Measurements from ENCODE around the gene ADAMTSL3.

The ADAMTSL3 gene

GRCh38 chr15:83982748-83983147 lies 328.8 kb downstream of the ADAMTSL3 start:
- H3K9ac ChIP-seq: no peak overlapping the region
- H3K4me3 ChIP-seq (ENCODE audit: low read depth, low read length): no peak overlapping the region
- H3K79me2 ChIP-seq: no peaks in the 10 kb centered on the region
- H3K9me3 ChIP-seq (ENCODE audit: control insufficient read depth, low read length): no peaks in the 10 kb centered on the region
- H3K27me3 ChIP-seq (ENCODE audit: control insufficient read depth, insufficient read depth, low read length): no peaks in the 10 kb centered on the region
- no peaks in the 10 kb centered on the region for H3K36me3 ChIP-seq (ENCODE audit: control insufficient read depth, insufficient read depth, low read length)
- H3K4me1 ChIP-seq: no peaks in the 10 kb centered on the region
- no peak overlapping the region for H2AFZ ChIP-seq
- H3K27ac ChIP-seq: no peak overlapping the region
- TF ChIP-seq CTCF (IDR thresholded peaks at IDR 0.05): no peak
- no peak overlapping the region for H3K4me2 ChIP-seq (ENCODE audit: low read length)

- Histone ChIP-seq H3K79me2 (no peaks in the 10 kb centered on the region), H3K9ac (no peak overlapping the region), H3K27me3 (ENCODE audit: control insufficient read depth, insufficient read depth, low read length) (no peaks in the 10 kb centered on the region), H3K27ac (no peak overlapping the region), H3K4me1 (no peaks in the 10 kb centered on the region), H2AFZ (no peak overlapping the region), H3K4me2 (ENCODE audit: low read length) (no peak overlapping the region), H3K9me3 (ENCODE audit: control insufficient read depth, low read length) (no peaks in the 10 kb centered on the region), H3K36me3 (ENCODE audit: control insufficient read depth, insufficient read depth, low read length) (no peaks in the 10 kb centered on the region), H3K4me3 (ENCODE audit: low read depth, low read length) (no peak overlapping the region)
- no peak for TF ChIP-seq CTCF (IDR thresholded peaks at IDR 0.05)
Measured at GRCh38 chr15:83983634-83984458, 329.9 kb downstream of the ADAMTSL3 start.

GRCh38 chr15:83984601-83985000 lies 330.7 kb downstream of the ADAMTSL3 start:
- H3K4me2 ChIP-seq (ENCODE audit: low read length): no peak overlapping the region
- no peak overlapping the region for H3K27ac ChIP-seq
- no peaks in the 10 kb centered on the region for H3K36me3 ChIP-seq (ENCODE audit: control insufficient read depth, insufficient read depth, low read length)
- no peak for TF ChIP-seq CTCF (IDR thresholded peaks at IDR 0.05)
- H3K27me3 ChIP-seq (ENCODE audit: control insufficient read depth, insufficient read depth, low read length): no peaks in the 10 kb centered on the region
- no peaks in the 10 kb centered on the region for H3K79me2 ChIP-seq
- no peaks in the 10 kb centered on the region for H3K9me3 ChIP-seq (ENCODE audit: control insufficient read depth, low read length)
- no peak overlapping the region for H2AFZ ChIP-seq
- H3K4me3 ChIP-seq (ENCODE audit: low read depth, low read length): no peak overlapping the region
- H3K9ac ChIP-seq: no peak overlapping the region
- H3K4me1 ChIP-seq: no peaks in the 10 kb centered on the region

GRCh38 chr15:83991163-83991562 lies 337.2 kb downstream of the ADAMTSL3 start:
- Histone ChIP-seq H3K9me3 (ENCODE audit: control insufficient read depth, low read length) (no peaks in the 10 kb centered on the region), H3K4me3 (ENCODE audit: low read depth, low read length) (no peak overlapping the region), H3K27ac (no peak overlapping the region), H3K27me3 (ENCODE audit: control insufficient read depth, insufficient read depth, low read length) (no peaks in the 10 kb centered on the region), H2AFZ (no peak overlapping the region), H3K79me2 (no peaks in the 10 kb centered on the region), H3K9ac (no peak overlapping the region), H3K36me3 (ENCODE audit: control insufficient read depth, insufficient read depth, low read length) (no peaks in the 10 kb centered on the region), H3K4me1 (no peaks in the 10 kb centered on the region), H3K4me2 (ENCODE audit: low read length) (no peak overlapping the region)
- TF ChIP-seq CTCF (IDR thresholded peaks at IDR 0.05): no peak
